ES-I3 (cell line): Measurements from ENCODE around the gene ZFP36L2.

Experiments
- H3K36me3 ChIP-seq: 2 replicates; pipeline ENCODE4 v1.6.1; 2013; ENCODE audit warnings: mild to moderate bottlenecking, low read length, control low read depth, moderate library complexity; ENCODE audit not compliant: insufficient read depth
- H3K4me1 ChIP-seq: 2 replicates; pipeline ENCODE4 v1.6.1; 2013; ENCODE audit warnings: mild to moderate bottlenecking, control low read depth, low read length; ENCODE audit not compliant: insufficient read depth
- H3K9ac ChIP-seq: 2 replicates; pipeline ENCODE4 v1.6.1; 2013; ENCODE audit warnings: low read depth, mild to moderate bottlenecking, low read length, moderate library complexity
- H3K9me3 ChIP-seq: 2 replicates; pipeline ENCODE4 v1.6.1; 2013; ENCODE audit warnings: mild to moderate bottlenecking, low read length, moderate library complexity; ENCODE audit not compliant: control insufficient read depth, insufficient read depth

Gene ZFP36L2

DNA sequence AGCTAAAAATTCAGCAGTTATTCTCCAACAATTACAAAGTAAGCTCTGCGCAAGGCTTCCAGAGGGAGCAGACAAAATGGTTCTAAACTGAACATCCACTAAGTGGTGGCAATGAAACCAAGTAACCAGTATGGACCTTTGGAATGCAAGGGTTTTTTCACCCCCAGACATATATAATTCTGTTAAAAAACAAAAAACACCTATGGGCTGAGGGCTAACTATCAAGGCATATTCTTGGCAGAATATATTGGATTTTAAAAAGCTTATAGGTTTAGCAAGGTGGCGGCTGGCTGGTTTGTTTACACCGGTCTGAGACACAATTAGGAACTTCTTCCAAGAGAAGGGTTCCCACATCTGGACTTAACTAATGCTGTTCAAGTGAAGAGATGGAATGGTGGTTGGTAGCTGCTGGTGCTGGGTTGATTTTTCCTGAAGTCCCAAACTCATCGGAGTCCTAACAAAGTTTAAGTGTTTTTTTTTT, 2.8 kb downstream of the ZFP36L2 start:
- peaks cover 7% of the 10 kb centered on the region for H3K36me3 ChIP-seq
- no peaks in the 10 kb centered on the region for H3K9me3 ChIP-seq
- H3K9ac ChIP-seq = peak overlapping the region; percentile 89
- peaks cover 30% of the 10 kb centered on the region for H3K4me1 ChIP-seq

DNA sequence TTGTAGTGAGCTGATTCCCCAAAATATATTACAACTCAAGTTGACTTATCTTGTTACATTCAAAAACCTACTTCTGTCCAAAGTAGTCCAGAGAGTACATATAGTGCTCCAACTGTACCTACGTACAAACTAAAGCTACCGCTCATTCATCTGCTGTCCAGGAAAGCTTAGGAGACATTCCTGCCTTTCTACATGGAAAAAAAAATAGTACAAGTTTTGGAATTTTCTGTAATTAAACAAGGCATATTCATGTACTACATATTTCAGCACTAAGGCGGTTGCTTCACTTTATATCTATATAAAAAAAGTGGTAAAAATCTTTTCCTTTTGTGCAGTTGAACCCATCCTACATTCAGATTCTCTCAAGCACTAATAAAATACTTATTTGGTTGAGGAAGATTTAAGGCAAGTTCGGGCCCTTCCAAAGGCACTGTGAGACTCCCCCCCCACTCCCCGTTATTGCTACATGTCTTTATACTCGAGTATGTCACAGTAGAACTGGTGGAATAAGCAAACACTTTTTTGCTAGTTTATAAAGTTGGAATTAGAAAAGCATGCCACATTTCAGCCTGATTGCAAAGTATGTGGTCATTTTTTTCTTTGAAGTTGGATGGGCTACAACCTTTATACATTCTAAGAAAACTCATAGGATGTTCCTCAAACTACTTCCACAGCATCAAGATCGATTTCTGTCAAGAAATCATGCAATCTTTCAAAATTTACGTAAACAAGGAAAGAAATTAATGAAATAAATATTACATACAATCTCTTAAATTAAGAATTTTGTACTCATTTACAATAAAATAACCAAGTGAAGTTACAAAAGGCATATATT, 3.7 kb downstream of the ZFP36L2 start:
- H3K36me3 ChIP-seq = peaks cover 7% of the 10 kb centered on the region
- H3K9ac ChIP-seq = peak overlapping the region; percentile 50
- H3K4me1 ChIP-seq = peaks cover 22% of the 10 kb centered on the region
- H3K9me3 ChIP-seq = no peaks in the 10 kb centered on the region

DNA sequence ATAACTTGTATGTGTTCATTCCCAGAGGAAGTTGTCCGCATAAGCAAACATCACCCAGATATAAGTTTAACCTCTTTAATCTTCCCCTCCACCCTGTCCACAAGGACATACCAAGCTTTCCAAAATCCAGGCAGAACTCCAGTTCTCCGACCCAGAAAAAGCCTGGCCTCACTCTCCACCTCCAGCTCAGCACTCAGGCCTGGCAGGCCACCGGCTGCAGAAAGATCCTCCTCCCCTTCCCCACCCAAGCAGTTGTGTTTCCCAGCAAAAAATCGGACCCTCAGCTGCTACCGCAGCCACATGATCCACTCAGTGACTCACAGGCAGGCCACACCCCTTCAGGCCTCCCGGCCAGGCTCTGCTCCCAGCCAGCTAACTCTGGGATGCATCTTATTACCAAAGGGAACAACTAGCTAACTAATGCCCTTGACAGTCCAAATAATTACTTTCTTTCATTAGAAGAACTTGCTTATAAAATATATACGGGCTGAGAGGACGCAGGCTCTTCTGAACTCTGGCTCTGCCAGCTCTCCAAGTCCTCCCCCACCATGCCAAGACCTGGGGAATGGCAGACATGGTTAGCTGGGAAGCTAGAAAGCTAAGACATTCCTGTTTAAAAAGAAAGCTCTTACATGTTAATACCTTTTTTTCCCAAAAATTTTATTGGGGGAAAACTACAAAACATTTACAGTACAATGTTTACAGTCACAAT, 4.5 kb downstream of the ZFP36L2 start:
- H3K4me1 ChIP-seq = peaks cover 26% of the 10 kb centered on the region
- no peaks in the 10 kb centered on the region for H3K9me3 ChIP-seq
- peaks cover 7% of the 10 kb centered on the region for H3K36me3 ChIP-seq
- H3K9ac ChIP-seq = peak overlapping the region; percentile 50

DNA sequence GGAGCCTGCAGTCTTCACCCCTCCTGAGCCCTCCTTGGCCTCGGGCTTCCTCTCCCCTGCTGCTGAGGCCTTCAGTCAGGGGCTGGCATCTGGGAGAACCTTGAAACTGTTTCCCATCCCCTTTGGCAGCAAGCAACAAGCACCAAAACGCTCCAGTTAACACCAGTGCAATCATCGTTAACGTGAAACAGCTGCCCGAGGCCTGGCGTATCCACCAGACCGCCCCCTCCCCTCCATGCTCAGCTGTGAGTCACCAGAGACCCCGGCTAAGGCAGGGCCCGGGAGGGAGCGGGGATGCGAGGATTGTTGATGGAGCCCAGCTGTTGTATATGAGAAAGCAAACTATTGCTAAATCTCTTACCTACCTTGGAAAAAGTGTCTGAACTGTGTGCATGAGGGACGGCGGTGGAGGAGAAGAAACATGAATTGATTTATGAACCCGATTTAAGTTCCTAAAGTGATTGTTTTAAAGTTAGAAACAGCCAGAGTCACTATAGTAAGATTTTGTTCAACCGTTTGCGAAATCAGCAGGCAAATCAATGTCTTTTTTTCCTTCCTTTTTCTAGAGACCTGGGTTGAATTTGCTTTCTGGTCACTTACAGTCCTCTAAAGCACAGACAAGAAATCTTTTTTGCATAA, 5.2 kb downstream of the ZFP36L2 start:
- Histone ChIP-seq H3K36me3 (peaks cover 7% of the 10 kb centered on the region), H3K4me1 (peaks cover 26% of the 10 kb centered on the region), H3K9me3 (no peaks in the 10 kb centered on the region), H3K9ac (peak overlapping the region; percentile 50)

DNA sequence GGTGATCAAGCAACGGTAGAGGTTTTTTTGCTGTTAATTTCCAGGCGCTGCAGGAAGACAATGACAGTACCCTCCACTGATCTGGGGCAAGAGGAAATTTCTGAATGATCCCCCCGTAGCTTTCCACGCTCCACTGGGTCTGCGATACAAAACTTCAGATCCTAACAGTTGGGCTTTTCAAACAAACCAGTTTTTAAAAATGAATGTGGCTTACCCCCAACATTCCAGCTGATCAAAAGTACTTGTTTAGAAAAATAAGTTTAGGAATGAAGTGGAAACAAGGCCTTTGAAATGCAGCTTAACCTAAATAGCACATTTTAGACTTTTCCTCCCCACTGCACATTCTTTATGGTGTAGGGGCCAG, 5.7 kb downstream of the ZFP36L2 start:
- Histone ChIP-seq H3K9me3 (no peaks in the 10 kb centered on the region), H3K36me3 (peaks cover 7% of the 10 kb centered on the region), H3K9ac (peak overlapping the region; percentile 50), H3K4me1 (peaks cover 30% of the 10 kb centered on the region)

DNA sequence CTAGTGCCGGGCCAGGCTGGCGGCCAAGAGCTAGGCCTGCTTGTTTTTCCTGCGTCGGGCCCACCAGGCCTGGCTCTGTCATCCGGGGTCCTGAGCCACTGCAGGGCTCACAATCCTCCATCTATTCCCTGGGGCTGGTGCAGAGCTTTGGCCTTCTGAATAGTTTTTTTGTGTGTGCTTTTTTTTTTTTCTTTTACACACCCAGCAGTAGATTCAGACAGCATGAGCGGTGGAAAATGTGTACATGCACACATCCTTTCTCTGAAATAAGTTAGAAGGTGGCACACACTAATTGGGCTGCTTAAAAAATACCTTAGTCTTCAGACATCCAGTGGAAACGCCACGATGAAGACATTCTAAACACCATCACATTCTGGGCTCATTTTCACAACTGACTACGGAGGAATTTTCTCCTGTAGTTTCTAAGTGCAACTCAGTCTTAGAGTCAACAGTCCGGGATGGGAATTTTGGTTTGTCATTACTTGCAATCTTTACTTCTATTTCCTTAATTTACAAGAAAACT, 6.1 kb downstream of the ZFP36L2 start:
- Histone ChIP-seq H3K9me3 (no peaks in the 10 kb centered on the region), H3K36me3 (peaks cover 7% of the 10 kb centered on the region), H3K4me1 (peaks cover 31% of the 10 kb centered on the region), H3K9ac (peak overlapping the region; percentile 50)

DNA sequence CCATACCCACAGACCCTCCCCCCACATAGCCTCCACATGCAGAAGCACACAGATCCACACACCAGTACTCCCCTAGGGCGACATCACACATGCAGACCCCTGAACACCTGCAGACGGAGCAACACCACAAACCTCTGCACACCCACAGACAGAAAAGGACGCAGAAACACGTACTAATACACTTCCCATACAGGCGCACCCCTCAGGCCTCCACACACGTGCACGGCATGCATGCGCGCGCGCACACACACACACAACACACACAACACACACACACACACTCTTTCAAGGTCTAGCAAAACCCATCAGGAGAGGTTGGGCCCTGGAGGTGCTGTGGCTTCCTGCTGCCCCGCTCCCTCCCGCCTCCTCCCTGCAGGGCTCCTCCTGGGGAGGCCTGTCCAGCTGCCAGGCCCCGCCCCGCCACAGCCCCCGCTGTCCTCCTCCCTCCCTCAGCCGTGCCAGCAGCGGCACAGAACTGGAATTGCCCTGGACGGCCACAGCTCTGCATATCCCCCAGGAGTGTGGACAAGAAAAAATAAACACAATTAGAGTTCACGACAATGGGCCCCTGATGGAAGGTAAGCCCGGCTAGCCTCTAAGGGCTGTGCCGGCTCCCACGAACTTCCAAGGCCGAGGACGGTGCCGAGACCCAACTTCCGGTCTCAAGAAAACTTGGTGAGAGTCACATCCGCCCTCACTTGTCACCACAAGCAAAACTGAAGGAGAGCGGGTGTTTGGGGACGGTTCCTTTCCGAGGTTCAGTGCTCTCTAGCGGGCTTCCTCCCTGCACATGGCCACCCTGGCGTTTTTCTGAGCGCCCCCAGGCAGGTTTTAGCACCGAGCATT, 6.8 kb downstream of the ZFP36L2 start:
- no peaks in the 10 kb centered on the region for H3K9me3 ChIP-seq
- peaks cover 31% of the 10 kb centered on the region for H3K4me1 ChIP-seq
- H3K9ac ChIP-seq = peak overlapping the region; percentile 50
- H3K36me3 ChIP-seq = peaks cover 7% of the 10 kb centered on the region

DNA sequence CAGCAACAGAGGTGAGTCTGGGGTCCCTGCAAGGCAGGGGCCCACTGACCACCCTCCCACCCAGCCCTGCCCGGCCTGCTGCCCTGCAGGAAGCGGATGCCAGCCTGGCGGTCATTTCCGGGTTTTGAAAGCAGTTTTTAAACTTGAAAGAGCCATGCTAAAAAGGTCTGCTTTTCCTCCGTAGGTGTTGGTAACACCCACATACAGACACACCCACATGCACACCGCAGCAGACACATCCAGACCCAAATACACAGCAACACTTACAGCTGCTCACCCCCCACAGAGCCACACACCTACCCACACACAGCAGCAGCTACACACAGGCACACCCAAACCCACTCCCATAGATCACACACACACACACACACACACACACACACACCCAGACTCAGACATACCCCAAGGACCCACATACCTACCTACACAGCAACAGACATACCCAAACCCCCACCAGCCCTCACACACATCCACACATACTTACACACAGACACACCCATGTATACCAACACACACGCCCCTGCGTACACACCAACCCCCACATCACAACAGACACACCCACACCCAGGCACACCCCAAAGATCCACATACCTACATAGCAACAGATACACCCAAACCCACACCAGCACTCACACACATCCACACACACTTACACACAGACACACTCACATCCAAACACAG, 7.6 kb downstream of the ZFP36L2 start:
- Histone ChIP-seq H3K36me3 (peaks cover 4% of the 10 kb centered on the region), H3K9ac (peak overlapping the region; percentile 50), H3K4me1 (peaks cover 31% of the 10 kb centered on the region), H3K9me3 (no peaks in the 10 kb centered on the region)

DNA sequence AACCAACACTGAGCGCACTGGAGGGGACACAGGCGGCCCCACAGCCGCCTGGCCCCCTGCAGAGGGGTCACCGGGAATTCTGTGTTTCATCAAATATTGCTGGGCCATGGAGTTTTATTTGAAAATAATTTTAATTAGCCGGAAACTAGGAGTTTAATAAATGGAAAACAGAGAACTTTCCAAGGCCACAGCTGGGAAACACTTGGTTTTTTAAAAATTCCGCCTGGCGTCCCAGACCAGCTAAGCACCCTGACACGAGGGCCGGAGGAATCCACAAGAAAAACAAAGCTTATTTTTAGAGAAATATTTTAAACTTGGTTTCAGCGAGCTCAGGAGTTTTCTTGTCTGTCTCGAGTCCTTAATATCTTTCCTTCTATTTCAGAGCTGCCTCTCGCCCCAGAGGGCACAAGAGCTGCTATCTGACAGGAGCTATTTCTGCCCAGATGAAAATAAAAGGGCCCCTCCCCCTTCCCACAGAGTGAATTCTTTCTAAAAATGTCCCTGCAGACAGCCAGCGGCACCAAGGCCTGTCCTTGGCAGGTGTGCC, 8.2 kb downstream of the ZFP36L2 start:
- no peaks in the 10 kb centered on the region; the same call in 1 of the 2 replicates for H3K36me3 ChIP-seq
- no peaks in the 10 kb centered on the region for H3K9me3 ChIP-seq
- peak overlapping the region; percentile 50 for H3K9ac ChIP-seq
- H3K4me1 ChIP-seq = peaks cover 35% of the 10 kb centered on the region

DNA sequence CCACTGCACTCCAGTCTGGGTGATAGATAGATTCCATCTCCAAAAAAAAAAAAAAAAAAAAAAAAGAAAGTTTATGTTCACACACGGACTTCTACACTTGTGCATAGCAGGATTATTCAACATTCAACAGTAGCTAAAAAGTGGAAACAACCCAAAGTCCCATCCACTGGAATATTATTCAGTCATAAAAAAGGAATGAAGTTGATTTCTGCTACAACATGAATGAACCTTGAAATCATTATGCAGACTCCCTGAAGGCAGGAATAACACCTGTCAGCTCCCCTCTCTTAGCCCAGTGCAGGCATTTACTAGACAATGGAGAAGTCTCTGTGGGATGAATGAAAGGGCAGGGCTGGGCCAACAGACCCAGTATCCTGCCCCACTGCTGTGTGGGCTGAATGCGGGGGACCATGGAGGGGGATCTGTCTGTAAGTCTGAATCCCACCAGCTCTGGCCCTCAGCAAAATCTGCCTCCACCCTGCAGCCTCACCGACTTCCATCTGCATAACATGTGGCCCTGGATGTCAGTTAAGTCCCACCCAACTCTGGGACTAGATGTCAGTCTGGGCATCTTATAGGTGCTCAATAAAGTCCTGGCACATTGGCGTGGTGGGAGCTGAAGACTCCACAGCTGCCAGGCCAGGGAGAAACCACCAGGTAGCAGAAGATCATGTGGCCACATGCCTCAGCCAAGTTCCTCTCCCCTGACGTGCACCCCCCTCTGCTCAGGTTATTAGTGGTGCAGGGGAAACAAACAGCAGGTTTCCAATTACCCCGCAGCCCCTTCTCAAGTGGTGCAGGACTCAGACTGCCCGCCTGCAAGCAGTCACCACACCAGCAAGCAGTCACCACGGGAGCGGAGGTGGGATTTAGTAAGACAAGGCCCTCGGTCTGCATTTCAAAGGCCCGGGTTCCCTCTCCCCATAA, 8.9 kb downstream of the ZFP36L2 start:
- Histone ChIP-seq H3K9me3 (no peaks in the 10 kb centered on the region), H3K9ac (peak overlapping the region; percentile 50; the same call in 1 of the 2 replicates), H3K4me1 (peaks cover 34% of the 10 kb centered on the region), H3K36me3 (no peaks in the 10 kb centered on the region; the same call in 1 of the 2 replicates)

DNA sequence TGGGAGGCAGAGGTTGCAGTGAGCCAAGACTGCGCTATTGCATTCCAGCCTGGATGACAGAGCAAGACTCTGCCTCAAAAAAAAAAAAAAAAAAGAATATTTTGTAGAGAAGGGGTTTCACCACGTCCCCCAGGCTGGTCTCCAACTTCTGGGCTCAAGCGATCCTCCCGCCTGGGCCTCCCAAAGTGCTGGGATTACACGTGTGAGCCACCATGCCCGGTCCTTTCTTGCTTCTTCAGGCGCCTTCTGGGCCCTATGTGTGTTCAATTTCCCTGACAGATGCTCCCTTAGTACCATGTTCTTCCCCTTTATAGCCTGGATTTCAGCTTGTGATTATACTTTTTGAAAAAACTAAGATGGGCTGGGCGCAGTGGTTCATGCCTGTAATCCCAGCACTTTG, 9.8 kb downstream of the ZFP36L2 start:
- Histone ChIP-seq H3K9me3 (no peaks in the 10 kb centered on the region), H3K4me1 (peaks cover 29% of the 10 kb centered on the region), H3K9ac (no peak overlapping the region), H3K36me3 (no peaks in the 10 kb centered on the region)

DNA sequence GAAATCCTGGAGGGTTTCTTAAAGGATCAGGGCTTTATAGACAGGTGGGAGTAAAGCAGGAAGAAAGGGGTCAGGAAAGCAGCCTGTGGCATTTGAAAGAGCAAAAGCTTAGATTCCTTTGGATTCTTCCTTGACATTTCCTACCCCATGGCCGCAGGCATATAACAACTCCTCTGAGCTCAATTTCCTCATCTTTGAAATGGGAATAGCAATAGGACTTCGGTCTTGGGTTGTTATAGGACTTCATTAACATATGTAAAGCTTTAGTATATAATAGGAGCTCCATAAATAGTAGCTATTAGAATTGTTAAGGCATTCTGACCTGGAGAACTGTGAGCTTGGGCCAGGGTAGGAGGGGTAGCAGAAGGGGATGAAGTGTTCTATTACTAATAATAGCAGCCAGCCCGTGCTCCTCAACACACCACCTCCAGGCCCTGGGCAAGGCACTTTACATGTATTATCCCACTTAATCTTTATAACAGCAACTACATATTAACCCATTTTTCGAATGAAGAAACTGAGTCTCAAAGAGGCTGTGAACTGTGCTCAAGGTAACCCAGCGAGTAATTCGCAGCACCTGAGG, 10.6 kb downstream of the ZFP36L2 start:
- H3K4me1 ChIP-seq = peaks cover 26% of the 10 kb centered on the region
- H3K9ac ChIP-seq = no peak overlapping the region
- no peaks in the 10 kb centered on the region for H3K36me3 ChIP-seq
- no peaks in the 10 kb centered on the region for H3K9me3 ChIP-seq
